HG03064 (cell line): ENCODE measurements around the gene FAM78A.

ENCODE experiments used
- ATAC-seq: cut with Tn5 transposase; IDR thresholded peaks from one replicate; pipeline ENCODE4 v1.9.1; 2021; ENCODE audit warnings: low read depth; ENCODE audit not compliant: unreplicated experiment

Gene FAM78A, protein sequence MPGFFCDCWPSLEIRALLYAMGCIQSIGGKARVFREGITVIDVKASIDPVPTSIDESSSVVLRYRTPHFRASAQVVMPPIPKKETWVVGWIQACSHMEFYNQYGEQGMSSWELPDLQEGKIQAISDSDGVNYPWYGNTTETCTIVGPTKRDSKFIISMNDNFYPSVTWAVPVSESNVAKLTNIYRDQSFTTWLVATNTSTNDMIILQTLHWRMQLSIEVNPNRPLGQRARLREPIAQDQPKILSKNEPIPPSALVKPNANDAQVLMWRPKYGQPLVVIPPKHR

DNA sequence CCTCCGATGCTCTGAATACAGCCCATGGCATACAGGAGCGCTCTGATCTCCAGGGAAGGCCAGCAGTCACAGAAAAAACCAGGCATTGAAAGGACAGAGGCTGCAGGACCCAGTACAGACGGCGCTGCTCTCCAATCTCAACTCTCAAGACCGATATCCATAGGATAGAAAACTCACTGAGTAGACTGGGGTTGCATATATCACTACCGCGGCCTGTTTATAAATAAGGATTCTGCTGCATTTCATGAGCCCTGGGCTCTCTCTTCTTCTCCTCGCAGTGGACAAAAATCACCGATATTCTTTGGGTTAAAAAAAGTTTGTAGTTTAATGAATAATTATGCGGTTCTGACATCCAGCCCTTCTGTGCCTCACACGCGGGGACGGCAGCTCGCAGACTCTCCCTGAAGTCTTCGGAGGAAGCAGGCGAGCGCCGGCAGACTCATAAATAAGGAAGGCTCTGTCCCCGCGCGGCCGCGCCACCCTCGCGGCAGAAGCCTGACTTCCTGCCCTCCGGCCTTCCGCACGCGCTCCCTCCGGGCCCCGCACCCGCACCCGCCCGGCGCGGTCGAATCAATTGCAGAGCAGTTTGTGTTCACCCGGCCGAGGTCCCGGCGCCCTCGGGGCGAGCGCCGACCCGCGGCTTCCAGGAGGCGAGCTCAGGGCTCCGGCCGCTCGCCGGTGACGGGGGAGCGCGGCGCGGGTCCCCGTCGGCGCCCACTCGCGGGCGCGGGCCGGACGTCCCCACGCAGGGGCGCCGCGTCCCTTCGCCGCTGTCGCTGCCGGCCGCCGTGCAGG lies at the start of gene FAM78A:
Gene FAM78A (minus strand): TSS at position 417 of the 795 bp plus-strand sequence. CDS start 331 bp downstream, at position 86.
- no peak for ATAC-seq

DNA sequence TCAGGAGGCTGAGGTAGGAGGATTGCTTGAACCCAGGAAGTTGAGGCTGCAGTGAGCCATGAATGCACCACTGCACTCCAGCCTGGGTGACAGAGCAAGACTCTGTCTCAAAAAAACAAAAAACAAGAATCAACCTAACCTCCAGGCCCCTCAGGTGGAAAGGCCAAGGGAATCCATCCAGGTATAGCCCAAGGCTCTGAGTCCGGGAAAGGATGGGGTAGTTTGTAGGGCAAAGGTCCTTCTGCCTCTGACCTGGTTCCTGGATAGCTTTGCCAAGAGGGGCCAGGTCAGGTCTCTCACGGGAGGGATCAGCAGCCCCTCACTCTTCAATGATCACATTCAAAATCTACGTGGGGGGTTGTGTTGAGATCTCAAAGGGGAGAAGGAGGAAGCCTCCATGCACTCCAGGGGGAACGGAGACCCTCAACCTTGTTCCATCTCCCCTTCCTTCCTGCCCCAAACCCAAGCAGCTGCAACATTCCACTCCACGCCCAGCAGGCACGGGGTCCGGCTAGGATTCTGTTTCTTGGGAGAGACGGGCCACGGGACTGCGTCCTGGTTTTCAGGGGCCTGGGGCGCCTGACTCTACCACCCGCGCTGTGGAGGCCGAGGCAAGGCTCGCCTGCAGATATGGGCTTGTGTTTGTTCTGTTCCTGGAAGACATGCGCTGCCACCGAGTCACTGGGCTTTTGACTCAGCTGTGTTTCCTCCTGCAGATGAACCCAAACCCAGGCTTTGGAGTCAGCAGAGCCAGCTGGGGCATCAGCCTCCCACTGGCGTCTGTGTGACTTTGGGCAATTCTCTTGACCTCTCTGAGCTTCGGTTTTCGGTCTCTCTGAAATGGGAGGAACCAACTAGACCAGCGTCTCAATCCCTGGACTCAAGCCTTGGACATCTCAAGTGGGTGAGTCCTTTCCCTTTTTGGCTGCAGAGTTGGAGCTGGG lies 48.7 kb upstream of the FAM78A start:
- ATAC-seq, result no peak

DNA sequence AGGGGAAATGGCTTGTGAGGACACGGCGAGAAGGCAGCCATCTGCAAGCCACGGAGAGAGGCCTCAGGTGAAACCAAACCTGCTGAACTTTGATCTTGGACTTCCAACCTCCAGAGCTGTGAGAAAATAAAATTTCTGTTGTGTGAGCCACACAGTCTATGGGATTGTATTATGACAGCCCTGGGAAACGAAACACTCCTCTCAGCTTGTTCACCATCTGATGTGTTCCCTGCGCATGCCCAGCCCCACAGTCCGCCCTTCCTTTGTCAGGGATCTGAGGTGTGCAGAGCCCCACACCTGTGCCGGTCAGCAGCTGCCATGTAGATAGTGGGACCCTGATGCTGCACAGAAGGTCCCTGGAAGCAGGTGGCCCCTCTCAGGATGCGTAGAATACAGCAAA lies 47.3 kb upstream of the FAM78A start:
- ATAC-seq, result no peak

GRCh38 chr9:131320031-131320685 lies 43.8 kb upstream of the FAM78A start:
- no peak for ATAC-seq

- no peak for ATAC-seq
Observed at GRCh38 chr9:131319486-131319885, 43.2 kb upstream of the FAM78A start.

- no peak for ATAC-seq
Observed at GRCh38 chr9:131318231-131319085, 42.1 kb upstream of the FAM78A start.

DNA sequence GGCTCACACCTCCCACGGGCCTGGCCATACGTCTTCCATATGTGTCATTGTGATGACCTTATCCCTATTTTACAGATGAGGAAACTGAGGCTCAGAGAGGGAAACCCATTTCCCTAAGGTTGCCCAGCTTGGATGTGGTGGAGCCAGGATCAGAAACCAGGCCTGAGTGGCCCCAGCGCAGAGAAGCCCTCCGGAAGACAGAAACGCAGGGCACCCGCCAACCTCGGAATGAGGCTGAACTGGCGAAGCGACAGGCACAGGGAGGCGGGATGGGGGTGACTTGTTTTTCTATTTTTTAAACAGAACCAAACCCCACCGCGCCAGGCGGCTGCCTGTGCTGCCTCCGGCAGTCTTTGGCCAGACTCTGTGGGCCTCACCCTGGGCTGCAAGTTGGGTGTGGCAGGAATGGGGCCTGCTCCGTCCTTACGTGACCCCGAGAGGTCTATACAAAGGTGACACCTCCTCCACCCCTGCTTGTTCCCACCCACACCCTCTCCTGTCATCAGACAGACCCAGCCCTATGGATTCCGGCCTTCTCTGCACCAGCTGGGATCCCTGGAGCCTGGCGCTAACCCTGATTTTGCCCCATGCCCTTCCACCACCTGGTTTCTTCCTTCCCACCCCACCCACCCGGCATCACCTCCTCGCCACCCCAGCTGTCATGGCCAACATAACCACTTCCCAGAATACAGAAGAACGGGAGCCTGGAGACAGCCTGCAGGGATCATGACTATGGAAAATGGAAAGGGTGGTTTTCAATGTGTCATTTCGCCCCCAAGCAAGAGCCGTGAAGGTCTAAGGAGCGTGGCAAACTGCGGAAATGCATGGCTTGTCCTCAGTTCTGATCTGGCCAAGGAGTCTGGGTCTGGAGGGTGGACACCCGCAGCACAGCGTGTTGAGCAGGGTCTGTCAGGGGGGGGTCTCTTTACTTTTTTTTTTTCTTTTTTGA lies 36.8 kb upstream of the FAM78A start:
- ATAC-seq, result no peak

GRCh38 chr9:131312246-131312645 lies 35.9 kb upstream of the FAM78A start:
- ATAC-seq, result no peak

GRCh38 chr9:131310833-131311554 lies 34.7 kb upstream of the FAM78A start:
- no peak for ATAC-seq

DNA sequence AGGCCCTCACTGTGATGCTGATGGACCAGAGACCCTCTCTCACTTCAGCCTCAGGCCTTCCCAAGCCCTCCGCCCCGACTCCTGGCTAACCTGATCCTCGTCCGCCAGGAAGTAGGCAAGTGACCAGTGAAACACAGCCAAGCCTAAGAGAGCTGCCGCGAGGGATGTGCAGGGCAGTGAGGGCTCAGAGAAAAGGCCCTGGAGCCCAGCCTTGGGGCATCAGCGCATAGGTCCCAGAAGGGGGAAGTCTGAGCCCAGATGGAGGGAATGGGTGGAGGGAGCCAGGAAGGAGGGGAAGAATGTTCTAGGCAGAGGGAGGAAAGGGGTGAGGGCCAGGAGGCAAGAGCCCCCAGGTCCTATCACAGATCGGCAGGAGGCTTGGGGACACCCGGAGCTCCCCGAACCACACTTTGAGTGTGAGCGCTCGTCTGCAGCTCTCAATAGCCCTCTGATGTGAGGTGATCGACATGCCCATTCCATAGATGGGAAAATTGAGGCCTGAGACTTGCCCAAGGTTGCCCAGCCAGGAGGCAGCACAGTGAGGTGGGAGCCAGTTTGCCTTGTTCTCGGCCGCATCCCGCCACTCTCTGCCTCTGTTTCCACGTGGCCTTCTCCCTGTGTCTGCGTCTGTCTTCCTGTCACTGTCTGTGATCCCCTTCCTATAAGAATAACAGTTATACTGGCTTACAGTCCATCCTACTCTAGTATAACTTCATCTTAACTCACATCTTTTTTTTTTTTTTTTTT lies 33.4 kb upstream of the FAM78A start:
- ATAC-seq, result no peak

GRCh38 chr9:131308906-131309529 lies 32.7 kb upstream of the FAM78A start:
- ATAC-seq, result no peak

DNA sequence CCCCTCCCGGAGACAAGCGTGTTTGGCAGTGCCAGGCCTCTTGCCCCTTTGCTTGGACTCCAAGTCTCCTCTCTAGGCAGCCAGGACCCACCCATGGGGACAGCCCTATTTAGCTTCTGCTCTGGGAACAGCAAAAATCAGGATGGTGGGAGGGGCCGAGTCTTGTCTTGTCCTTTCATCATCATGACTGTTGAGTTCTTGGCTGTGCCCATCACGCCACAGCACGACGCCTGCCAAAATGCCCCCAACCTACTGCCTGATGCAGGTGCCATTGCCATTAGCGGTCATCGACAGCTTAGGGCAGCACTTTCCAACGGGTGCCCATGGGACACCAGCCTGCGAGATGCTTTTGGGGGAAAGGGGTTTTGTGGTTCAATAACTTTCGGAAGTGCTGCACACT lies 32.1 kb upstream of the FAM78A start:
- ATAC-seq, result no peak

DNA sequence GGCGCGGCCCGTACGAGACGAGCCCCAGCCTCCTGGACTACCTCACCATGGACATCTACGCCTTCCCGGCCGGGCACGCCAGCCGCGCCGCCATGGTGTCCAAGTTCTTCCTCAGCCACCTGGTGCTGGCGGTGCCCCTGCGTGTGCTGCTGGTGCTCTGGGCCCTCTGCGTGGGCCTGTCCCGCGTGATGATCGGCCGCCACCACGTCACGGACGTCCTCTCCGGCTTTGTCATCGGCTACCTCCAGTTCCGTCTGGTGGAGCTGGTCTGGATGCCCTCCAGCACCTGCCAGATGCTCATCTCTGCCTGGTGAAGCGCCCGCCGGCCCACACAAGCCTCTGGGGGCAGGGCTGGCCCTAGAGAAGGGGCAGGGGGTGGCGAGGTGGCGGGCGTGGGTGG lies 31.7 kb upstream of the FAM78A start:
- ATAC-seq, result no peak

DNA sequence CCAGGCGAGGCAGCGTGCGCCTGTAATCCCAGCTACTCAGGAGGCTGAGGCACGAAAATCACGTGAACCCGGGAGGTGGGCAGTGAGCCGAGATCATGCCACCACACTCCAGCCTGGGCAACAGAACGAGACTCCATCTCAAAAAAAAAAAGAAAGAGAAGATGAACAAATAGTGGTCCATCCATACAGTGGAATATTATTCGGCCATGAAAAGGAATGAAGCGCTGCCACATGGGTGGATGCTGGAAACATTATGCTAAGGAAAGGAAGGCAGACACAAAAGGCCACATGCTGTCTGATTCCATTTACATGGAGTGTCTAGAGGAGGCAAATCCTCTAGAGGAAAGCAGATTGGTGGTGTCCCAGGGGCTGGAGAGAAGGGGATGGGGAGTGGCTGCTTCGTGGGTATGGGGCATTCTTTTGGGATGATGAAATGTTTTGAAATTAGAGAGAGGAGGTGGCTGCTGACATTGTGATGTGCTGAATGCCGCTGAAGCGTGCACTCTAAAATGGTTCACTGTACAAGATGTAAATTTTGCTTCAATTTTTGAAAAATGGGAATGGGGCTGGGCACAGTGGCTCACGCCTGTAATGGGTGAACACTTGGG lies 30.2 kb upstream of the FAM78A start:
- ATAC-seq, result no peak

DNA sequence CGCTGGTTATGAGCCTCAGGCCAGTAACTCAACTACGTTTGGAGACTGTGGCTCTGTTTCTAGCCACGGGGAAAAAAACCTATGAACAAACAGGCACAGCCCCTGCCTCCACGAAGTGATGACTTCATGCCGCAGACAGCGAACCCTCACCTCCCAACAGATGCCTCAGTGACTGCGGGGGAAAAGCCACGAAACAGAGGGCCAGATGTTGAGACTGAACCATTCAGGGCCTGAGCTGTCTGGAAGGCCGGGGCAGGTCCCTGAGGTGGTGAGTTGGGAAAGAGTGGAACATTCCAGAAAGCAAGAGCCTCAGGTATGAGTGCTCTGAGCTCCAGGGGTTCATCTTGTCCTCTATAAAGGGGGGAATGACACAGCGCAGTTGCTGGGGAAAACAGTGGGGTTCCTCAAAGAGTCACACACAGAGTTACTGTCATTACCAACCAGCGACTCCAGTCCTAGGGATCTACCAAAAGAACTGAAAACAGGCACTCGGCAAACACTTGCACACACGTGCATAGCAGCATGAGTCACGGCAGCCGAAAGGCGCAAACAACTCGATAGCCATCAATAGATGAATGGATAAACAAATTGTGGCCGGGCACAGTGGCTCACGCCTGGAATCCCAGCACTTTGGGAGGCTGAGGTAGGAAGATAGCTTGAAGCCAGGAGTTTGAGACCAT lies 28.5 kb upstream of the FAM78A start:
- no peak for ATAC-seq
